K562 (cell line): Measurements from ENCODE around the gene TEAD3.

Experiments used
- HMG20A ChIP-seq: fragments of 450-650 bp; formaldehyde crosslinking; conservative IDR thresholded peaks from 2 replicates; pipeline ENCODE4 v1.4.0; 2020; ENCODE audit warnings: mild to moderate bottlenecking, mixed read lengths
- JUN ChIP-seq, 2 experiments: sonication (generic) in 1 of 2; formaldehyde crosslinking in 1 of 2; IDR thresholded peaks; 2 replicates each; pipeline versions ENCODE4 v1.6.1 to v1.8.0; 2012 to 2022; ENCODE audit warnings: borderline replicate concordance in 2 of 2, mild to moderate bottlenecking in 2 of 2, improper control_type of control experiment in 1 of 2, low read depth in 1 of 2, low read length in 1 of 2, missing genetic modification reagents in 1 of 2
- NFE2 ChIP-seq: IDR thresholded peaks from 2 replicates; pipeline ENCODE4 v1.6.1; 2014; ENCODE audit warnings: antibody characterized with exemption, low read depth
- POLR2A ChIP-seq: fragments of 450-650 bp; conservative IDR thresholded peaks from 2 replicates; pipeline ENCODE4 v1.6.1; 2016
- ZBTB1 ChIP-seq: sonication (generic); formaldehyde crosslinking; IDR thresholded peaks from 2 replicates; pipeline ENCODE4 v1.8.1; 2023; ENCODE audit warnings: missing genetic modification reagents, low read depth, mild to moderate bottlenecking, borderline replicate concordance
- ZFX ChIP-seq: sonication (generic); formaldehyde crosslinking; IDR thresholded peaks from 2 replicates; pipeline ENCODE4 v1.8.0; 2022; ENCODE audit warnings: mild to moderate bottlenecking, missing genetic modification reagents, moderate library complexity
- ZNF830 ChIP-seq: fragments of 250-450 bp; sonication (Bioruptor Pico); IDR thresholded peaks from 2 replicates; pipeline ENCODE4 v1.5.0; 2021; ENCODE audit warnings: mild to moderate bottlenecking
- TF ChIP-seq, protein P1 (sequence below), 3 experiments: IDR thresholded peaks in 2 of 3; conservative IDR thresholded peaks in 1 of 3; 2 replicates each; pipeline ENCODE4 v1.5.1; 2011 to 2012; ENCODE audit warnings: low read length in 3 of 3, mild to moderate bottlenecking in 3 of 3, control low read depth in 2 of 3, improper control_type of control experiment in 1 of 3, inconsistent platforms in 1 of 3, low read depth in 1 of 3, mixed read lengths in 1 of 3, moderate library complexity in 1 of 3; ENCODE audit not compliant: insufficient read depth in 2 of 3

DNA sequence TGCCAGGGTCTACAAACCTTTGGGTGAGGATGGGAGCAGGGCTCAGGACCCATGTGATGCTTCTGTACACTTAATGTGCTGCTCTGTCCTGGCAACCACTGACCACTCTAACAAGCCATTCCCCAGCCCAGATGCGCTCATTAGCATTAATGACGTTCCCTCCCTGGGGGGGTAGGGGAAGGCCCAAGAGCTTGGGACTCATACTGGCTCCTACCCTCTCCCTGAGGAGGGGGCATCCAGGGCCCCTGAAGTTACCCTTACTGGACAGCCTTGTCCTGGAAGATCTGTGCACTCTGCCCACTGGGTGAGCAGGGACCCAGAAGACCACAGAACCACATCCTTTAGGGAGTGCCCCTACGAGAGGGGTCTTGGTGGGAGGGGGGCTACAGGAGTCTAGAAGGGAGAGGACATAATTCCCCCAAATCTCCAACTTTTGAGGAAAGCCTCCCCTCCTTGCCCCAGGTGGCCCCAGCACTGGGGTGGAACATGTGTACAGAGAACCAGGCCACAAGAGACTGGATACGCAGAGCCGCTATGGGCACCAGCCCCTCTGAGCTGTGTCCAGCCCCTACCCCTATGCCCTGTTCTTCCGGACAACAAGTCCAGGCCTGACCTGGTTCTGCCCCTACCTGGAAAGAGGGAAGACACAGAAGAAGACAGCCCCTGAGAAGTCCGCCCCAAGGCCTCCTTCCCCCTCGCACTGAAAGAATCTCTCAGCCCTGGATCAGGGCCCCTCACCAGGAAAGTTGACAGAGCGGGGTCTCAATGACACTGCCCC, 1.4 kb downstream of the TEAD3 start:
- TF ChIP-seq, protein P1, sequence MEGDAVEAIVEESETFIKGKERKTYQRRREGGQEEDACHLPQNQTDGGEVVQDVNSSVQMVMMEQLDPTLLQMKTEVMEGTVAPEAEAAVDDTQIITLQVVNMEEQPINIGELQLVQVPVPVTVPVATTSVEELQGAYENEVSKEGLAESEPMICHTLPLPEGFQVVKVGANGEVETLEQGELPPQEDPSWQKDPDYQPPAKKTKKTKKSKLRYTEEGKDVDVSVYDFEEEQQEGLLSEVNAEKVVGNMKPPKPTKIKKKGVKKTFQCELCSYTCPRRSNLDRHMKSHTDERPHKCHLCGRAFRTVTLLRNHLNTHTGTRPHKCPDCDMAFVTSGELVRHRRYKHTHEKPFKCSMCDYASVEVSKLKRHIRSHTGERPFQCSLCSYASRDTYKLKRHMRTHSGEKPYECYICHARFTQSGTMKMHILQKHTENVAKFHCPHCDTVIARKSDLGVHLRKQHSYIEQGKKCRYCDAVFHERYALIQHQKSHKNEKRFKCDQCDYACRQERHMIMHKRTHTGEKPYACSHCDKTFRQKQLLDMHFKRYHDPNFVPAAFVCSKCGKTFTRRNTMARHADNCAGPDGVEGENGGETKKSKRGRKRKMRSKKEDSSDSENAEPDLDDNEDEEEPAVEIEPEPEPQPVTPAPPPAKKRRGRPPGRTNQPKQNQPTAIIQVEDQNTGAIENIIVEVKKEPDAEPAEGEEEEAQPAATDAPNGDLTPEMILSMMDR (IDR thresholded peaks at IDR 0.05 in 2 of 3, conservative IDR thresholded peaks at IDR 0.05 in 1 of 3; ENCODE audit: insufficient read depth in 2 of 3, low read depth in 1 of 3, low read length in 3 of 3): no peak
- TF ChIP-seq POLR2A: no peak
- no peak for TF ChIP-seq ZFX (CRISPR knock-in tag)
- no peak for TF ChIP-seq ZNF830
- no peak for TF ChIP-seq NFE2
- TF ChIP-seq HMG20A (CRISPR knock-in tag): no peak
- no peak for TF ChIP-seq ZBTB1 (CRISPR knock-in tag)
- no peak for TF ChIP-seq JUN (IDR thresholded peaks at IDR 0.05; ENCODE audit: borderline replicate concordance, low read depth, low read length)
- no peak for TF ChIP-seq JUN (CRISPR knock-in tag; IDR thresholded peaks at IDR 0.05; ENCODE audit: borderline replicate concordance)
